Measurements from ENCODE around the gene WDR1. TPM values are rescaled to one million over a fixed set of nuclear protein-coding genes. Genes with fewer than 3 reads are reported as not detected.

Gene WDR1
- total and polyA plus RNA-seq, 7 experiments from 2014 or later: 242 to 470 (median 330) TPM

GRCh38 chr4:10118048-10119004 lies 1.7 kb upstream of the WDR1 start:
- DNase-seq (peak in 4 of 9 donors; percentile 28 to 59 (median 50)), ATAC-seq (no peak)
- peaks cover 56 to 92% (median 84%) of the 10 kb centered on the region in 7 donors for H3K4me1 Mint-ChIP-seq
- Histone ChIP-seq H3K36me3 (ENCODE audit: control insufficient read depth in 2 of 3, insufficient read depth in 3 of 3, low read length in 3 of 3) (peaks cover 9 to 23% (median 19%) of the 10 kb centered on the region in 3 experiments), H3K9me3 (ENCODE audit: control insufficient read depth in 2 of 3, low read length in 3 of 3) (no peaks in the 10 kb centered on the region), H3K4me1 (ENCODE audit: control insufficient read depth in 2 of 2, insufficient read depth in 2 of 2, low read length in 2 of 2) (peaks cover 25 to 66% of the 10 kb centered on the region in 2 donors), H3K27me3 (ENCODE audit: control insufficient read depth in 2 of 2, insufficient read depth in 2 of 2, low read length in 2 of 2) (no peaks in the 10 kb centered on the region), H3K27ac (ENCODE audit: low read depth, low read length) (peak overlapping the region; percentile 97), H3K4me3 (ENCODE audit: low read length) (peak overlapping the region; percentile 56)
- H3K27me3 Mint-ChIP-seq: no peaks in the 10 kb centered on the region
- POLR2A ChIA-PET: interaction anchor here (0.6 to 10.8 kb wide), 26 partner anchors 8 to 426 kb away, joined by 3 to 341 read pairs (median 6); partner anchors contain the start of genes SLC2A9 and ZNF518B
- H3K27ac Mint-ChIP-seq: peak overlapping the region; percentile 96 to 100 (median 99)
- intact Hi-C loops (cut with micrococcal nuclease): loop anchor here (1.0 to 10.0 kb wide), 4 partner anchors 39 to 604 kb away; no protein-coding TSS in a partner anchor
- H3K9me3 Mint-ChIP-seq: peaks cover 0 to 3% (median 0%) of the 10 kb centered on the region in 11 donors
- CTCF ChIA-PET: interaction anchor here (0.6 to 2.8 kb wide), 14 partner anchors 8 to 420 kb away, joined by 3 to 15 read pairs (median 4); no protein-coding TSS in a partner anchor
- H3K4me3 Mint-ChIP-seq: peak overlapping the region; percentile 90 to 99 (median 96)
- H3K36me3 Mint-ChIP-seq: peaks cover 4 to 23% (median 21%) of the 10 kb centered on the region in 5 donors

- peaks cover 0 to 3% (median 0%) of the 10 kb centered on the region in 11 donors for H3K9me3 Mint-ChIP-seq
- Histone ChIP-seq H3K4me3 (ENCODE audit: low read length) (peak overlapping the region; percentile 56), H3K4me1 (ENCODE audit: control insufficient read depth in 2 of 2, insufficient read depth in 2 of 2, low read length in 2 of 2) (peaks cover 28 to 66% of the 10 kb centered on the region in 2 donors), H3K9me3 (ENCODE audit: control insufficient read depth in 2 of 3, low read length in 3 of 3) (no peaks in the 10 kb centered on the region), H3K36me3 (ENCODE audit: control insufficient read depth in 2 of 3, insufficient read depth in 3 of 3, low read length in 3 of 3) (peaks cover 12 to 31% (median 26%) of the 10 kb centered on the region in 3 experiments), H3K27me3 (ENCODE audit: control insufficient read depth in 2 of 2, insufficient read depth in 2 of 2, low read length in 2 of 2) (no peaks in the 10 kb centered on the region), H3K27ac (ENCODE audit: low read depth, low read length) (peak overlapping the region; percentile 97)
- POLR2A ChIA-PET: interaction anchor here (0.6 to 10.8 kb wide), 34 partner anchors 8 to 1356 kb away, joined by 3 to 341 read pairs (median 5); partner anchors contain the start of genes SLC2A9 and ZNF518B
- peak; percentile 0 for ATAC-seq
- H3K4me3 Mint-ChIP-seq: peak overlapping the region; percentile 90 to 99 (median 96)
- H3K36me3 Mint-ChIP-seq: peaks cover 4 to 26% (median 24%) of the 10 kb centered on the region in 5 donors
- peaks cover 58 to 92% (median 84%) of the 10 kb centered on the region in 7 donors for H3K4me1 Mint-ChIP-seq
- CTCF ChIA-PET: interaction anchor here (0.8 to 2.8 kb wide), 15 partner anchors 9 to 420 kb away, joined by 3 to 15 read pairs (median 4); no protein-coding TSS in a partner anchor
- H3K27ac Mint-ChIP-seq: peak overlapping the region; percentile 96 to 100 (median 99)
- DNase-seq: peak in 6 of 9 donors; percentile 53 to 77 (median 62)
- no peaks in the 10 kb centered on the region for H3K27me3 Mint-ChIP-seq
- intact Hi-C loops (cut with micrococcal nuclease): loop anchor here (1.0 to 10.0 kb wide), 14 partner anchors 21 to 1677 kb away; partner anchors contain the start of genes ZNF518B (in 2 of the 2), ACOX3 (in 1 of the 2) and TRMT44 (in 1 of the 2)
Observed at GRCh38 chr4:10117359-10118047, 904 bp upstream of the WDR1 start.

- Mint-ChIP-seq H3K27me3 (no peaks in the 10 kb centered on the region), H3K27ac (peak overlapping the region; percentile 87 to 97 (median 94)), H3K4me1 (peaks cover 62 to 92% (median 87%) of the 10 kb centered on the region in 7 donors), H3K9me3 (peaks cover 0 to 3% (median 0%) of the 10 kb centered on the region in 11 donors), H3K36me3 (peaks cover 4 to 37% (median 28%) of the 10 kb centered on the region in 5 donors), H3K4me3 (peak overlapping the region; percentile 88 to 98 (median 96))
- ATAC-seq (peak; percentile 37), DNase-seq (peak; percentile 47 to 78 (median 74))
- POLR2A ChIA-PET: interaction anchor here (0.8 to 13.1 kb wide), 10 partner anchors 9 to 424 kb away, joined by 3 to 341 read pairs (median 16); no protein-coding TSS in a partner anchor
- H3K27me3 ChIP-seq (ENCODE audit: control insufficient read depth in 2 of 2, insufficient read depth in 2 of 2, low read length in 2 of 2): no peaks in the 10 kb centered on the region
- H3K27ac ChIP-seq (ENCODE audit: low read depth, low read length): peak overlapping the region; percentile 97
- peaks cover 43 to 70% of the 10 kb centered on the region in 2 donors for H3K4me1 ChIP-seq (ENCODE audit: control insufficient read depth in 2 of 2, insufficient read depth in 2 of 2, low read length in 2 of 2)
- intact Hi-C loops (cut with micrococcal nuclease): loop anchor here (1.0 to 10.0 kb wide), 11 partner anchors 10 to 1675 kb away; partner anchors contain the start of genes ACOX3 (in 1 of the 2) and TRMT44 (in 1 of the 2)
- H3K36me3 ChIP-seq (ENCODE audit: control insufficient read depth in 2 of 3, insufficient read depth in 3 of 3, low read length in 3 of 3): peaks cover 18 to 46% (median 36%) of the 10 kb centered on the region in 3 experiments
- H3K9me3 ChIP-seq (ENCODE audit: control insufficient read depth in 2 of 3, low read length in 3 of 3): no peaks in the 10 kb centered on the region
- CTCF ChIA-PET: no interaction called here
- H3K4me3 ChIP-seq (ENCODE audit: low read length): peak overlapping the region; percentile 78
Observed at GRCh38 chr4:10115797-10116568, 616 bp downstream of the WDR1 start.

- peaks cover 4 to 41% (median 28%) of the 10 kb centered on the region in 5 donors for H3K36me3 Mint-ChIP-seq
- CTCF ChIA-PET: no interaction called here
- intact Hi-C loops (cut with micrococcal nuclease): loop anchor here (1.0 to 10.0 kb wide), 4 partner anchors 9 to 607 kb away; no protein-coding TSS in a partner anchor
Observed at GRCh38 chr4:10115271-10115796, 1.3 kb downstream of the WDR1 start.

GRCh38 chr4:10114607-10115006 lies 2.0 kb downstream of the WDR1 start:
- ChIA-PET POLR2A (interaction anchor here (1.3 to 13.1 kb wide), 4 partner anchors 8 to 18 kb away, joined by 3 to 124 read pairs (median 10); no protein-coding TSS in a partner anchor), CTCF (no interaction called here)
- peaks cover 4 to 43% (median 30%) of the 10 kb centered on the region in 5 donors for H3K36me3 Mint-ChIP-seq
- intact Hi-C loops (cut with micrococcal nuclease): loop anchor here (1.0 to 10.0 kb wide), 4 partner anchors 8 to 608 kb away; no protein-coding TSS in a partner anchor
- H3K9me3 Mint-ChIP-seq: peaks cover 0 to 3% (median 0%) of the 10 kb centered on the region in 11 donors
- Histone ChIP-seq H3K4me3 (ENCODE audit: low read length) (peak overlapping the region; percentile 78), H3K27me3 (ENCODE audit: control insufficient read depth in 2 of 2, insufficient read depth in 2 of 2, low read length in 2 of 2) (no peaks in the 10 kb centered on the region), H3K9me3 (ENCODE audit: control insufficient read depth in 2 of 3, low read length in 3 of 3) (no peaks in the 10 kb centered on the region), H3K4me1 (ENCODE audit: control insufficient read depth in 2 of 2, insufficient read depth in 2 of 2, low read length in 2 of 2) (peaks cover 56 to 77% of the 10 kb centered on the region in 2 donors), H3K27ac (ENCODE audit: low read depth, low read length) (peak overlapping the region; percentile 97), H3K36me3 (ENCODE audit: control insufficient read depth in 2 of 3, insufficient read depth in 3 of 3, low read length in 3 of 3) (peaks cover 18 to 59% (median 39%) of the 10 kb centered on the region in 3 experiments)
- H3K27ac Mint-ChIP-seq: peak overlapping the region in 8 of 9 donors; percentile 60 to 97 (median 91)
- peaks cover 72 to 92% (median 87%) of the 10 kb centered on the region in 7 donors for H3K4me1 Mint-ChIP-seq
- peak overlapping the region; percentile 88 to 98 (median 96) for H3K4me3 Mint-ChIP-seq
- no peak for DNase-seq
- ATAC-seq: no peak
- H3K27me3 Mint-ChIP-seq: no peaks in the 10 kb centered on the region

More at GRCh38 chr4:10115271-10115796, 1.3 kb downstream of the WDR1 start:
- peak overlapping the region; percentile 78 for H3K4me3 ChIP-seq (ENCODE audit: low read length)
- H3K27ac Mint-ChIP-seq: peak overlapping the region; percentile 87 to 97 (median 94)
- peaks cover 49 to 77% of the 10 kb centered on the region in 2 donors for H3K4me1 ChIP-seq (ENCODE audit: control insufficient read depth in 2 of 2, insufficient read depth in 2 of 2, low read length in 2 of 2)
- H3K4me1 Mint-ChIP-seq: peaks cover 67 to 92% (median 87%) of the 10 kb centered on the region in 7 donors
- no peaks in the 10 kb centered on the region for H3K27me3 Mint-ChIP-seq
- peaks cover 18 to 53% (median 39%) of the 10 kb centered on the region in 3 experiments for H3K36me3 ChIP-seq (ENCODE audit: control insufficient read depth in 2 of 3, insufficient read depth in 3 of 3, low read length in 3 of 3)
- peaks cover 0 to 3% (median 0%) of the 10 kb centered on the region in 11 donors for H3K9me3 Mint-ChIP-seq
- no peak for ATAC-seq
- no peaks in the 10 kb centered on the region for H3K27me3 ChIP-seq (ENCODE audit: control insufficient read depth in 2 of 2, insufficient read depth in 2 of 2, low read length in 2 of 2)
- H3K27ac ChIP-seq (ENCODE audit: low read depth, low read length): peak overlapping the region; percentile 97
- H3K9me3 ChIP-seq (ENCODE audit: control insufficient read depth in 2 of 3, low read length in 3 of 3): no peaks in the 10 kb centered on the region
- POLR2A ChIA-PET: interaction anchor here (1.3 to 13.1 kb wide), 4 partner anchors 8 to 18 kb away, joined by 3 to 124 read pairs (median 10); no protein-coding TSS in a partner anchor
- peak overlapping the region; percentile 88 to 98 (median 96) for H3K4me3 Mint-ChIP-seq
- DNase-seq: no peak

Data from naive thymus-derived CD4-positive, alpha-beta T cell (primary cell).